MCF 10A (cell line): ENCODE results near the gene STAG1. TPM values are rescaled to one million over a fixed set of nuclear protein-coding genes. Genes with fewer than 3 reads are reported as not detected.

Experiments
- BruUV-seq: library from RNA; stranded (reverse); fragments of 400-500 nt; replicated peaks from 2 replicates; lab custom pipeline; 2021; lab: Mats Ljungman, UMichigan
- CTCF ChIA-PET: fragments of 300-600 bp; sonication (Branson Sonifier 250); formaldehyde crosslinking; extraction: SDS; loops from one replicate; lab custom pipeline; 2021; ENCODE audit warnings: antibody characterized with exemption, inconsistent platforms; lab: Yijun Ruan, JAX
- POLR2A ChIA-PET: fragments of 300-600, 350-650 bp; sonication (Branson Sonifier 250); formaldehyde crosslinking; extraction: SDS; loops from one replicate; lab custom pipeline; 2020; ENCODE audit warnings: antibody characterized with exemption, inconsistent platforms; lab: Yijun Ruan, JAX
- DNase-seq: peaks from one replicate; pipeline ENCODE4 v3.0.0-alpha.2; 2018; ENCODE audit not compliant: unreplicated experiment
- H3K27ac Mint-ChIP-seq: one replicate; pipeline ENCODE4 v1.8.0; 2022; ENCODE audit warnings: mild to moderate bottlenecking, low read depth, mixed read lengths; ENCODE audit not compliant: unreplicated experiment
- H3K27me3 Mint-ChIP-seq: one replicate; pipeline ENCODE4 v1.8.0; 2022; ENCODE audit warnings: mixed read lengths; ENCODE audit not compliant: insufficient read depth, unreplicated experiment
- H3K36me3 Mint-ChIP-seq: one replicate; pipeline ENCODE4 v1.8.0; 2022; ENCODE audit warnings: mild to moderate bottlenecking, moderate library complexity, mixed read lengths; ENCODE audit not compliant: insufficient read depth, unreplicated experiment
- H3K4me1 Mint-ChIP-seq: one replicate; pipeline ENCODE4 v1.8.0; 2022; ENCODE audit warnings: mixed read lengths; ENCODE audit not compliant: insufficient read depth, unreplicated experiment
- H3K4me3 Mint-ChIP-seq: one replicate; pipeline ENCODE4 v1.8.0; 2022; ENCODE audit warnings: mild to moderate bottlenecking, moderate library complexity, mixed read lengths; ENCODE audit not compliant: unreplicated experiment
- H3K9me3 Mint-ChIP-seq: one replicate; pipeline ENCODE4 v1.8.0; 2022; ENCODE audit warnings: mixed read lengths; ENCODE audit not compliant: unreplicated experiment
- intact Hi-C: fragments of 100-400 bp; cut with micrococcal nuclease; formaldehyde crosslinking; loops from 2 replicates; pipeline ENCODE4 v1.14.1; 2022
- total RNA-seq: library from RNA; stranded (reverse); gene quantifications from 2 replicates; pipeline ENCODE4 v1.2.3, GENCODE V29; 2022
- TF ChIP-seq, protein P1 (sequence below): fragments of 200-600 bp; IDR thresholded peaks from one replicate; pipeline ENCODE4 v1.8.0; 2022; ENCODE audit warnings: antibody characterized with exemption, mild to moderate bottlenecking; ENCODE audit not compliant: unreplicated experiment

STAG1 gene
- total RNA-seq, 1 experiment from 2014 or later: 34.3 TPM

DNA sequence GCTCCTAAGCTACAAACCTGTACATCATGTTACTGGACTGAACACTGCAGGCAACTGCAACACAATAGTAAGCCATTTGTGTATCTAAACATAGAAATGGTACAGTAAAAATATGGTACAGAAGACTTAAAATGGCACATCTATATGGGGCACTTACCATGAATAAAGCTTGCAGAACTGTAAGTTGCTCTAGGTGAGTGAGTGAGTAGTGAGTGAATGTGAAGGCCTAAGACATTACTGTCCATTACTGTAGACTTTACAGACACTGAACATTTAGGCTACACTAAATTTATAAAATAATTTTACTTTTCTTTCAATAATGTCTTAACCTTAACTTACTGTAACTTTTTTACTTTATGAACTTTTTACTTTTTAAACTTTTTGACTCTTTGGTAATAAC, 76.2 kb downstream of the STAG1 start:
- ChIA-PET CTCF (interaction anchor here (1.1 to 1.3 kb wide), 2 partner anchors 14 to 25 kb away, joined by 3 to 4 read pairs; no protein-coding TSS in a partner anchor), POLR2A (interaction anchor here (0.8 to 1.1 kb wide), 4 partner anchors 9 to 24 kb away, joined by 3 to 4 read pairs (median 4); no protein-coding TSS in a partner anchor)
- Mint-ChIP-seq H3K9me3 (no peaks in the 10 kb centered on the region), H3K27ac (no peak overlapping the region), H3K4me1 (peaks cover 17% of the 10 kb centered on the region), H3K27me3 (no peaks in the 10 kb centered on the region), H3K4me3 (no peak overlapping the region), H3K36me3 (peaks cover 5% of the 10 kb centered on the region)
- TF ChIP-seq, protein P1, sequence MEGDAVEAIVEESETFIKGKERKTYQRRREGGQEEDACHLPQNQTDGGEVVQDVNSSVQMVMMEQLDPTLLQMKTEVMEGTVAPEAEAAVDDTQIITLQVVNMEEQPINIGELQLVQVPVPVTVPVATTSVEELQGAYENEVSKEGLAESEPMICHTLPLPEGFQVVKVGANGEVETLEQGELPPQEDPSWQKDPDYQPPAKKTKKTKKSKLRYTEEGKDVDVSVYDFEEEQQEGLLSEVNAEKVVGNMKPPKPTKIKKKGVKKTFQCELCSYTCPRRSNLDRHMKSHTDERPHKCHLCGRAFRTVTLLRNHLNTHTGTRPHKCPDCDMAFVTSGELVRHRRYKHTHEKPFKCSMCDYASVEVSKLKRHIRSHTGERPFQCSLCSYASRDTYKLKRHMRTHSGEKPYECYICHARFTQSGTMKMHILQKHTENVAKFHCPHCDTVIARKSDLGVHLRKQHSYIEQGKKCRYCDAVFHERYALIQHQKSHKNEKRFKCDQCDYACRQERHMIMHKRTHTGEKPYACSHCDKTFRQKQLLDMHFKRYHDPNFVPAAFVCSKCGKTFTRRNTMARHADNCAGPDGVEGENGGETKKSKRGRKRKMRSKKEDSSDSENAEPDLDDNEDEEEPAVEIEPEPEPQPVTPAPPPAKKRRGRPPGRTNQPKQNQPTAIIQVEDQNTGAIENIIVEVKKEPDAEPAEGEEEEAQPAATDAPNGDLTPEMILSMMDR: no peak
- no TSS peak for BruUV-seq
- DNase-seq: no peak
- intact Hi-C loops: no loop called here

DNA sequence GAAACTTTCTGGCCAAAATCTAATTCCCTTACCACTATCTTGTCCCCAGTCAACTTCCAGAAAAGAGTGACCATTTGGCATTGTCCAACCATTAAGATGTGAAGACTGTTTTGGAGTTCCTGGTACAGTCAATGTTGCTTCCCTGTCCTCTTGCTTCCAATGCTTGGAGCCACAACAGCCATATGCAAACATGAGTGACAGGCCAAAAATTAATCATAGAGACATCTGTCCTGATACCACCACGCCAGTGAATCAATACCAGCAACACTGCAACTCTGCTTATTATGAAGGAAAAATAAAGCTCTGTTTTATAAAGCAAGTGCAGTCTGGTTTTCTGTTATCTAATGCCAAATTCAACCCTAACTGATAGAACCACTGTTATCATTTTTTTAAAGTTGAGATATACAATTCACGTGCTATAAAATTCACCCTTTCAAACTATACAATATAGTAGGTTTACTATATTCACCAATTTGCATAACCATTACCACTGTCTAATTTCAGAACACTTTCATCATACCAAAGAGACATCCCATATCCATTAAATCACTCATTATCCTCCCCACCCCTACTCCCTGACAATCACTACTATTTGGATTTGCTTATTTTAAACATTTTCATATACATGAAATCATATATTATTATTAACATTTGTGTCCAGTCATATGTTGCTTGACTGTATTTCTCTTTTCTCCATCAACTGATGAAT, 76.9 kb downstream of the STAG1 start:
- no peaks in the 10 kb centered on the region for H3K9me3 Mint-ChIP-seq
- POLR2A ChIA-PET: no interaction called here
- CTCF ChIA-PET: interaction anchor here (0.8 to 1.1 kb wide), 2 partner anchors 9 to 26 kb away, joined by 3 to 4 read pairs; no protein-coding TSS in a partner anchor
- no peak overlapping the region for H3K4me3 Mint-ChIP-seq
- no peak overlapping the region for H3K27ac Mint-ChIP-seq
- DNase-seq: no peak
- no peaks in the 10 kb centered on the region for H3K27me3 Mint-ChIP-seq
- H3K36me3 Mint-ChIP-seq: peaks cover 5% of the 10 kb centered on the region
- no TSS peak for BruUV-seq
- TF ChIP-seq, protein P1: no peak
- intact Hi-C loops: no loop called here
- peaks cover 17% of the 10 kb centered on the region for H3K4me1 Mint-ChIP-seq

DNA sequence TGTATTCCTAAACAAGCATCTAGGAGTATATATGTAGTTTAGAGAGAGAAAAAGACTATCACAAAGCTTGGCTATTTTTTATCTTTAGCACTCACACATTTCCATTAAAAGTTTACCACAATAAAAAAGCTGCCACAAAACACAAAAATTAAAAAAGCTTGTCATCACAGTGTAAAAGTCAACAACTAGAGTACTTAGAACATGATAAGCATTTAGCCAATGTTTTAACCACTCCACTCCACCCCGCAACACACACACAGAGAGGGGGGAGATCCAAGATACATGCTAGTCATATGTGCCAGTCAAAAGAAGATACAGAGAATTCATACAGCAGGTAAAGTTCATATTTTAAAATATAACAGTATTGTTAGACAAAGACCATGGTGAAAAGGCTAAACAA, 79.7 kb downstream of the STAG1 start:
- no peak for DNase-seq
- CTCF ChIA-PET: no interaction called here
- POLR2A ChIA-PET: no interaction called here
- no peaks in the 10 kb centered on the region for H3K27me3 Mint-ChIP-seq
- no TSS peak for BruUV-seq
- TF ChIP-seq, protein P1: no peak
- no peak overlapping the region for H3K27ac Mint-ChIP-seq
- H3K36me3 Mint-ChIP-seq: peaks cover 5% of the 10 kb centered on the region
- intact Hi-C loops: no loop called here
- H3K4me1 Mint-ChIP-seq: peaks cover 17% of the 10 kb centered on the region
- no peaks in the 10 kb centered on the region for H3K9me3 Mint-ChIP-seq
- H3K4me3 Mint-ChIP-seq: no peak overlapping the region

DNA sequence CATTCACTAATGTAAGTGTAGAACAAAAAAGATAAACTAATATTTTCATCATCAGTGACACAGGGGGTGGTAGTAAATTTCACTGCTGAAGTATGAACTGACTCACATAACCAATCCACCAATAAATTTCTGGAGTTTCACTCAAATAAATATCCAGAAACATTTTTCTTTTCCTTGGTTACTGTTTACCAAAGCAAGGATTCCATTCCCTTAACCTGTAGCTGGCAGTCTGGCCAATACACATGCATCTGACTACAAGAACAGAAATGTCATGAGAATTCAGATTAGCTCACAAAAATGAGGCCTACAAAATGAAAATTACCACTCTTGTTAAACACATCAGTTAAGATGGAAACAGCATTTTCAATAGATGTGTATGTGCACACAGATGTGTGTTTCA, 80.3 kb downstream of the STAG1 start:
- Mint-ChIP-seq H3K4me3 (no peak overlapping the region), H3K4me1 (peaks cover 22% of the 10 kb centered on the region), H3K9me3 (no peaks in the 10 kb centered on the region), H3K27me3 (no peaks in the 10 kb centered on the region), H3K36me3 (peaks cover 5% of the 10 kb centered on the region), H3K27ac (no peak overlapping the region)
- intact Hi-C loops: no loop called here
- CTCF ChIA-PET: no interaction called here
- DNase-seq: no peak
- BruUV-seq: no TSS peak
- POLR2A ChIA-PET: interaction anchor here (0.6 kb wide), 1 partner anchor 220 kb away, joined by 3 read pairs; no protein-coding TSS in a partner anchor
- TF ChIP-seq, protein P1: no peak
